ENCODE measurements around the gene ELP5. TPM values are rescaled to one million over a fixed set of nuclear protein-coding genes. Genes with fewer than 3 reads are reported as not detected.

ELP5 gene
- total and polyA plus RNA-seq, 2 donors (not counting 1 experiment from before 2014, with no cell fraction given): 22.6 to 33.2 TPM

DNA sequence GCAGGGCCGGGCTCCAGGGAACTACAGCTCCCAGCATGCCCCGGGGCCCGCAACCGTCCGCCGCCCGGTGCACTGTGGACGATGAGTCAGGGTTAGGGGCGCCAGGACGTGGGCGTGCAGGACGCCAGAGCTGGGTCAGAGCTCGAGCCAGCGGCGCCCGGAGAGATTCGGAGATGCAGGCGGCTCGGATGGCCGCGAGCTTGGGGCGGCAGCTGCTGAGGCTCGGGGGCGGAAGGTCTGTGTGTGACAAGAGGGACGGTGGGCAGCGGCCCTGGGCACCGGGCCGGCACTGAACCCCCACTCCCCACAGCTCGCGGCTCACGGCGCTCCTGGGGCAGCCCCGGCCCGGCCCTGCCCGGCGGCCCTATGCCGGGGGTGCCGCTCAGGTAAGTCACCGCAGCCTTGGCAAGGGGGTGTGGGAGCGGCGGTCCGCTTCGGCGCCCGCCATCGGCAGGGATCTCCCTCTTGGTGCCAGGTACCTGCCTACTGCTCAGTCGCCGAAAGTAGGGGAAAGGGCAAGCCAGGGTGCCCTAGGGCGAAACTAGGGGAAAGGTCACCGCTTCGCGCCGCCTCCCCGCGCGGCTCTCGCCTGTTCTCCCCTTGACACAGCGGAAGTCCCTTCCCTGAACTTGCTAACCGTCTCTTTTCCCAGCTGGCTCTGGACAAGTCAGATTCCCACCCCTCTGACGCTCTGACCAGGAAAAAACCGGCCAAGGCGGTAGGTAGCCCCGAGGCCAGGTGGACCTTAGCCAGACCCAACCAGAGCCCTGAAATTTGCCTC, 32.0 kb upstream of the ELP5 start, which contains the start of the genes ACADVL and DLG4:
TSS of gene ACADVL (plus strand) at position 127 of the 781 bp plus-strand sequence. CDS start at position 174, 47 bp downstream.
TSS of gene DLG4 (minus strand) at position 25 of the 781 bp plus-strand sequence.
- H3K4me1 ChIP-seq (ENCODE audit: control insufficient read depth, extremely low read depth, insufficient read depth, low read length): peaks cover 16% of the 10 kb centered on the region
- no peaks in the 10 kb centered on the region for H3K9me3 ChIP-seq (ENCODE audit: control insufficient read depth, insufficient read depth, low read depth, low read length)
- no peaks in the 10 kb centered on the region for H3K27me3 ChIP-seq (ENCODE audit: control insufficient read depth, insufficient read depth, low read length)
- H3K9ac ChIP-seq (ENCODE audit: insufficient read depth, low read length): peak within 1 kb of the TSS; percentile 75
- peak within 1 kb of the TSS; percentile 80 for H3K4me2 ChIP-seq (ENCODE audit: extremely low read depth, insufficient read depth, low read length)
- H3K27ac ChIP-seq (ENCODE audit: insufficient read depth, low read length): peak within 1 kb of the TSS; percentile 86
- TF ChIP-seq EZH2 (IDR thresholded peaks at IDR 0.05; ENCODE audit: low read length, missing control alignments): no peak
- TF ChIP-seq, protein P1, sequence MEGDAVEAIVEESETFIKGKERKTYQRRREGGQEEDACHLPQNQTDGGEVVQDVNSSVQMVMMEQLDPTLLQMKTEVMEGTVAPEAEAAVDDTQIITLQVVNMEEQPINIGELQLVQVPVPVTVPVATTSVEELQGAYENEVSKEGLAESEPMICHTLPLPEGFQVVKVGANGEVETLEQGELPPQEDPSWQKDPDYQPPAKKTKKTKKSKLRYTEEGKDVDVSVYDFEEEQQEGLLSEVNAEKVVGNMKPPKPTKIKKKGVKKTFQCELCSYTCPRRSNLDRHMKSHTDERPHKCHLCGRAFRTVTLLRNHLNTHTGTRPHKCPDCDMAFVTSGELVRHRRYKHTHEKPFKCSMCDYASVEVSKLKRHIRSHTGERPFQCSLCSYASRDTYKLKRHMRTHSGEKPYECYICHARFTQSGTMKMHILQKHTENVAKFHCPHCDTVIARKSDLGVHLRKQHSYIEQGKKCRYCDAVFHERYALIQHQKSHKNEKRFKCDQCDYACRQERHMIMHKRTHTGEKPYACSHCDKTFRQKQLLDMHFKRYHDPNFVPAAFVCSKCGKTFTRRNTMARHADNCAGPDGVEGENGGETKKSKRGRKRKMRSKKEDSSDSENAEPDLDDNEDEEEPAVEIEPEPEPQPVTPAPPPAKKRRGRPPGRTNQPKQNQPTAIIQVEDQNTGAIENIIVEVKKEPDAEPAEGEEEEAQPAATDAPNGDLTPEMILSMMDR (conservative IDR thresholded peaks at IDR 0.05 in 1 of 2, IDR thresholded peaks at IDR 0.05 in 1 of 2; ENCODE audit: low read depth in 1 of 2, low read length in 2 of 2): no peak
- DNase-seq (ENCODE audit: low read depth in 2 of 2): peak; percentile 88 to 89
- no peak within 1 kb of the TSS for H2AFZ ChIP-seq (ENCODE audit: low read length)
- peaks cover 29% of the 10 kb centered on the region for H3K79me2 ChIP-seq (ENCODE audit: control insufficient read depth, insufficient read depth, low read length)
- no peaks in the 10 kb centered on the region for H4K20me1 ChIP-seq (ENCODE audit: control insufficient read depth, extremely low read depth, insufficient read depth, low read length)
- H3K36me3 ChIP-seq (ENCODE audit: control insufficient read depth, insufficient read depth, low read length): peaks cover 25% of the 10 kb centered on the region
- H3K4me3 ChIP-seq (replicated peaks in 1 of 4; ENCODE audit: control extremely low read depth in 1 of 4, insufficient read depth in 1 of 4, low read depth in 3 of 4, low read length in 4 of 4): peak within 1 kb of the TSS; percentile 46 to 90 (median 71)

DNA sequence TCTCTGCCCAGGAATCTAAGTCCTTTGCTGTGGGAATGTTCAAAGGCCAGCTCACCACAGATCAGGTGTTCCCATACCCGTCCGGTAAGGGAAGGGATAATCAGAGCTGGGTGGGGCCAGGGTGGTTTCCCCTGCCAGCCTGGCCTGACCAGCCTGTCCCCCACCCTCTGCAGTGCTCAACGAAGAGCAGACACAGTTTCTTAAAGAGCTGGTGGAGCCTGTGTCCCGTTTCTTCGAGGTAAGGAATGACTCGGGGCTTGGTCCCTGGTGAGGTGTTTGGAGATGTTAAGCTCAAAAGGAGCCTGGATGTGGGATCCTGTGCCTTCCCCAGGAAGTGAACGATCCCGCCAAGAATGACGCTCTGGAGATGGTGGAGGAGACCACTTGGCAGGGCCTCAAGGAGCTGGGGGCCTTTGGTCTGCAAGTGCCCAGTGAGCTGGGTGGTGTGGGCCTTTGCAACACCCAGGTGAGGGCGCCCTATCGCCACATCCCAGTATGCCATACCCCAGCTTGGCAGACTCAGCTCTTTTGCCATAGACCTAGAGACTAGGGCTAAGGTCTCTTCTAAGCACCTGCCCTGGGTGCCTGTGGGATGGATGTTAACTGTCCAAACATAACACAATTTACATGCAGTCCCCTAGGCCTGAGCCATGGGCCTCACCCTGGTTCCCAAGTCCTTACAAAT, 31.3 kb upstream of the ELP5 start:
- H3K9me3 ChIP-seq (ENCODE audit: control insufficient read depth, insufficient read depth, low read depth, low read length): no peaks in the 10 kb centered on the region
- peak overlapping the region; percentile 75 for H3K9ac ChIP-seq (ENCODE audit: insufficient read depth, low read length)
- peak overlapping the region; percentile 86 for H3K27ac ChIP-seq (ENCODE audit: insufficient read depth, low read length)
- no peaks in the 10 kb centered on the region for H4K20me1 ChIP-seq (ENCODE audit: control insufficient read depth, extremely low read depth, insufficient read depth, low read length)
- H3K79me2 ChIP-seq (ENCODE audit: control insufficient read depth, insufficient read depth, low read length): peaks cover 29% of the 10 kb centered on the region
- H3K27me3 ChIP-seq (ENCODE audit: control insufficient read depth, insufficient read depth, low read length): no peaks in the 10 kb centered on the region
- H3K4me3 ChIP-seq (replicated peaks in 1 of 4; ENCODE audit: control extremely low read depth in 1 of 4, insufficient read depth in 1 of 4, low read depth in 3 of 4, low read length in 4 of 4): peak overlapping the region; percentile 46 to 90 (median 71)
- DNase-seq (ENCODE audit: low read depth in 2 of 2): peak; percentile 59 to 67
- H3K4me1 ChIP-seq (ENCODE audit: control insufficient read depth, extremely low read depth, insufficient read depth, low read length): peaks cover 12% of the 10 kb centered on the region
- H3K4me2 ChIP-seq (ENCODE audit: extremely low read depth, insufficient read depth, low read length): peak overlapping the region; percentile 80
- peaks cover 25% of the 10 kb centered on the region for H3K36me3 ChIP-seq (ENCODE audit: control insufficient read depth, insufficient read depth, low read length)
- H2AFZ ChIP-seq (ENCODE audit: low read length): no peak overlapping the region
- TF ChIP-seq EZH2 (IDR thresholded peaks at IDR 0.05; ENCODE audit: low read length, missing control alignments): no peak
- TF ChIP-seq, protein P1 (conservative IDR thresholded peaks at IDR 0.05 in 1 of 2, IDR thresholded peaks at IDR 0.05 in 1 of 2; ENCODE audit: low read depth in 1 of 2, low read length in 2 of 2): peak; percentile 37 to 42

Data from fibroblast of lung (primary cell).